H1 (cell line): Measurements from ENCODE around the gene RCC1. TPM values are rescaled to one million over a fixed set of nuclear protein-coding genes. Genes with fewer than 3 reads are reported as not detected.

Experiments
- CTCF ChIA-PET: fragments of 300-600 bp; sonication (Branson Sonifier 250); formaldehyde crosslinking; loops from one replicate; lab custom pipeline; 2021; ENCODE audit not compliant: partially characterized antibody; lab: Charles Lee
- POLR2A ChIA-PET: fragments of 300-600 bp; sonication (Branson Sonifier 250); formaldehyde crosslinking; loops from one replicate; lab custom pipeline; 2021; ENCODE audit warnings: inconsistent platforms; ENCODE audit not compliant: partially characterized antibody; lab: Charles Lee
- DNase-seq, 2 experiments: peaks; one replicate each; pipeline versions ENCODE4 v3.0.0 to v3.0.0-alpha.2; 2010 to 2022; ENCODE audit warnings: low spot score in 2 of 2, low read depth in 1 of 2, mixed read lengths in 1 of 2
- FAIRE-seq: peaks from 2 replicates; lab custom pipeline; 2011; peaks lifted over from hg19 to GRCh38; lab: Jason Lieb, UNC
- H2AFZ ChIP-seq: 2 replicates; pipeline ENCODE4 v1.8.1; 2012; ENCODE audit warnings: low read length, inconsistent platforms
- H2AK5ac ChIP-seq: 2 replicates; pipeline ENCODE4 v1.6.1; 2013; ENCODE audit warnings: low read depth, low read length
- H2BK120ac ChIP-seq: replicated peaks from 2 replicates; pipeline ENCODE3; 2013; ENCODE audit warnings: low read depth, low read length, inconsistent platforms
- H2BK12ac ChIP-seq: 2 replicates; pipeline ENCODE4 v1.6.1; 2013; ENCODE audit warnings: low read depth, low read length
- H2BK15ac ChIP-seq: 2 replicates; pipeline ENCODE4 v1.6.1; 2013; ENCODE audit warnings: low read length
- H2BK20ac ChIP-seq: 2 replicates; pipeline ENCODE4 v1.6.1; 2013; ENCODE audit warnings: low read length
- H2BK5ac ChIP-seq: 2 replicates; pipeline ENCODE4 v1.6.1; 2013; ENCODE audit warnings: low read depth, low read length
- H3K14ac ChIP-seq: 2 replicates; pipeline ENCODE4 v1.6.1; 2013; ENCODE audit warnings: inconsistent platforms; ENCODE audit not compliant: insufficient read length
- H3K18ac ChIP-seq: 2 replicates; pipeline ENCODE4 v1.6.1; 2013; ENCODE audit warnings: low read length; ENCODE audit errors: extremely low read depth
- H3K23ac ChIP-seq: 2 replicates; pipeline ENCODE4 v1.6.1; 2013; ENCODE audit warnings: inconsistent platforms; ENCODE audit not compliant: insufficient read length
- H3K23me2 ChIP-seq: 2 replicates; pipeline ENCODE4 v1.6.1; 2013; ENCODE audit warnings: low read depth, low read length
- H3K27ac ChIP-seq: 2 replicates; pipeline ENCODE4 v1.6.1; 2011; ENCODE audit warnings: low read depth, low read length, inconsistent platforms
- H3K27me3 ChIP-seq, 4 experiments: replicated peaks in 1 of 4; 1 replicate in 1 of 4; 2 replicates in 3 of 4; pipeline versions ENCODE4 v1.6.1 to v1.8.1; 2011 to 2013; ENCODE audit warnings: low read length in 3 of 4, mild to moderate bottlenecking in 3 of 4, inconsistent platforms in 2 of 4, mixed read lengths in 2 of 4, moderate library complexity in 1 of 4; ENCODE audit not compliant: control insufficient read depth in 3 of 4, insufficient read depth in 3 of 4; ENCODE audit errors: extremely low read depth in 1 of 4
- H3K36me3 ChIP-seq, 4 experiments: 2 replicates each; pipeline versions ENCODE4 v1.6.1 to v1.8.1; 2011 to 2013; ENCODE audit warnings: mild to moderate bottlenecking in 4 of 4, low read length in 3 of 4, moderate library complexity in 2 of 4, control low read depth in 1 of 4, inconsistent platforms in 1 of 4; ENCODE audit not compliant: insufficient read depth in 4 of 4, control insufficient read depth in 2 of 4
- H3K4ac ChIP-seq: replicated peaks from 2 replicates; pipeline ENCODE3; 2013; ENCODE audit warnings: low read length, low read depth, mixed read lengths, inconsistent platforms; ENCODE audit not compliant: insufficient read length
- H3K4me1 ChIP-seq, 4 experiments: replicated peaks in 1 of 4; 1 replicate in 1 of 4; 2 replicates in 3 of 4; pipeline versions ENCODE4 v1.6.1 to v1.8.1; 2011 to 2013; ENCODE audit warnings: low read length in 3 of 4, inconsistent platforms in 2 of 4, mixed read lengths in 1 of 4; ENCODE audit not compliant: insufficient read depth in 4 of 4, control insufficient read depth in 3 of 4
- H3K4me2 ChIP-seq, 2 experiments: 2 replicates each; pipeline versions ENCODE4 v1.6.1 to v1.8.1; 2011 to 2013; ENCODE audit warnings: low read depth in 2 of 2, low read length in 2 of 2, control low read depth in 1 of 2, inconsistent platforms in 1 of 2, mild to moderate bottlenecking in 1 of 2; ENCODE audit not compliant: insufficient read depth in 1 of 2
- H3K4me3 ChIP-seq, 4 experiments: fragments of 200-600, 300-600 bp in 1 of 4; sonication (generic), shearing (Covaris generic), sonication (Bioruptor Twin) in 1 of 4; 2 replicates each; pipeline versions ENCODE4 v1.5.1 to v1.8.1; 2011 to 2016; ENCODE audit warnings: low read length in 4 of 4, low read depth in 3 of 4, control low read depth in 2 of 4, inconsistent platforms in 2 of 4, mild to moderate bottlenecking in 2 of 4, mixed read lengths in 1 of 4, moderate library complexity in 1 of 4; ENCODE audit not compliant: insufficient read depth in 2 of 4; ENCODE audit errors: extremely low read depth in 1 of 4
- H3K56ac ChIP-seq: replicated peaks from 2 replicates; pipeline ENCODE3; 2013; ENCODE audit warnings: low read depth, mild to moderate bottlenecking, mixed read lengths, low read length, inconsistent platforms; ENCODE audit not compliant: insufficient read length
- H3K79me1 ChIP-seq: 2 replicates; pipeline ENCODE4 v1.6.1; 2013; ENCODE audit warnings: low read depth, low read length, control low read depth
- H3K79me2 ChIP-seq, 2 experiments: 2 replicates each; pipeline versions ENCODE4 v1.6.1 to v1.8.1; 2012 to 2013; ENCODE audit warnings: low read length in 2 of 2, mild to moderate bottlenecking in 2 of 2, inconsistent platforms in 1 of 2; ENCODE audit not compliant: insufficient read depth in 2 of 2, control insufficient read depth in 1 of 2
- H3K9ac ChIP-seq, 4 experiments: replicated peaks in 1 of 4; 1 replicate in 1 of 4; 2 replicates in 3 of 4; pipeline versions ENCODE4 v1.6.1 to v1.8.1; 2011 to 2013; ENCODE audit warnings: low read depth in 3 of 4, low read length in 3 of 4, control low read depth in 2 of 4, mild to moderate bottlenecking in 2 of 4, moderate library complexity in 2 of 4, inconsistent platforms in 1 of 4; ENCODE audit errors: extremely low read depth in 1 of 4
- H3K9me3 ChIP-seq, 2 experiments: 2 replicates each; pipeline versions ENCODE4 v1.6.1 to v1.8.1; 2012 to 2013; ENCODE audit warnings: mild to moderate bottlenecking in 2 of 2, moderate library complexity in 2 of 2, control low read depth in 1 of 2, inconsistent platforms in 1 of 2, low read depth in 1 of 2, low read length in 1 of 2, mixed read lengths in 1 of 2; ENCODE audit not compliant: insufficient read depth in 2 of 2
- H4K20me1 ChIP-seq, 2 experiments: replicated peaks in 1 of 2; 2 replicates each; pipeline versions ENCODE3 to v1.8.1; 2011 to 2013; ENCODE audit warnings: inconsistent platforms in 2 of 2, low read length in 2 of 2, mild to moderate bottlenecking in 1 of 2; ENCODE audit not compliant: insufficient read depth in 2 of 2, control insufficient read depth in 1 of 2
- H4K5ac ChIP-seq: 2 replicates; pipeline ENCODE4 v1.6.1; 2013; ENCODE audit warnings: low read length, low read depth, mixed read lengths, inconsistent platforms; ENCODE audit not compliant: insufficient read length
- H4K8ac ChIP-seq: 2 replicates; pipeline ENCODE4 v1.8.0; 2013; ENCODE audit warnings: mild to moderate bottlenecking, moderate library complexity, low read length, inconsistent platforms; ENCODE audit not compliant: insufficient read depth; ENCODE audit errors: extremely low read depth
- H4K91ac ChIP-seq: replicated peaks from 2 replicates; pipeline ENCODE3; 2013; ENCODE audit warnings: low read length, mixed read lengths, inconsistent platforms; ENCODE audit not compliant: insufficient read length
- CREB1 ChIP-seq: IDR thresholded peaks from 2 replicates; pipeline ENCODE4 v1.6.1; 2012; ENCODE audit warnings: inconsistent platforms
- WGBS, 2 experiments: shearing (Covaris generic) in 1 of 2; methylation state at CpG; one replicate each; pipeline versions ENCODE4 v1.1.6 to v1.1.7; 2013 to 2015; ENCODE audit warnings: low lambda C conversion rate in 2 of 2, mixed read lengths in 2 of 2, inconsistent platforms in 1 of 2, low coverage in 1 of 2, missing lambda C conversion rate in 1 of 2; ENCODE audit not compliant: insufficient replicate concordance in 2 of 2, insufficient coverage in 1 of 2, insufficient read length in 1 of 2; ENCODE audit errors: extremely low coverage in 1 of 2, missing lambda C conversion rate in 1 of 2; 5-methylcytosine and 5-hydroxymethylcytosine counted together
- polyA plus RNA-seq, 7 experiments: library from polyadenylated mRNA; depleted of rRNA in 3 of 7; stranded (reverse) in 5 of 7; unstranded in 2 of 7; fragments of >200 nt in 5 of 7; fragments of 200-250 nt in 2 of 7; gene quantifications; 1 replicate in 5 of 7; 2 replicates in 1 of 7; 4 replicates in 1 of 7; pipeline versions ENCODE4 v1.2.1 to v1.2.3, GENCODE V29; 2011 to 2013; ENCODE audit warnings: missing spikeins in 2 of 7, mixed read lengths in 2 of 7
- total RNA-seq: library from RNA; stranded (reverse); fragmentation: NEBNext Ultra II Directional; extraction: Animal tissue kit (Norgen Biotek cat#: 25700); gene quantifications from 2 replicates; pipeline ENCODE4 v1.2.1, GENCODE V29; 2021

Gene RCC1
- total and polyA plus RNA-seq, 2 of the 8 experiments (the other 6 are each of a cell fraction or from before 2014, with no cell fraction given): 48.5 to 98.4 TPM

DNA sequence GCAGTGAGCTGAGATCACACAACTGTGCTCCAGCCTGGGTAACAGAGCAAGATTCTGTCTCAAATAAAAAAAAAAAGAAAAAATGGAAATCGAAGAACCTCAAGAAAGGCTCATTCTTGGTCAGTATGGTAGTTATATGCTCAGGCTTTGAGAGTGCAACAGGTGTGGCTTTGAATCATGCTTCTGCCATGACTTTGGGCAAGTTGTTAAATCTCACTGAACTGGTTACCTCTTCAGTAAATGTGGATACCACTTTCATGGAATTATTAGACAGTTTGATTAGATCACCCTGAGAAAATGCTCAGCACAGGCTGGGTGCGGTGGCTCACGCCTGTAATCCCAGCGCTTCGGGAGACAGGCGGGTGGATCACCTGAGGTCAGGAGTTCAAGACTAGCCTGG lies 59.9 kb downstream of the RCC1 start:
- Histone ChIP-seq H3K14ac (no peak overlapping the region), H3K23me2 (no peaks in the 10 kb centered on the region), H3K4me1 (no peaks in the 10 kb centered on the region), H4K8ac (no peak overlapping the region), H3K36me3 (peaks cover 17 to 54% (median 42%) of the 10 kb centered on the region in 4 experiments), H2BK120ac (no peak overlapping the region), H3K27ac (no peak overlapping the region), H3K4ac (no peak overlapping the region), H3K56ac (no peak overlapping the region), H3K9me3 (no peaks in the 10 kb centered on the region), H2AFZ (no peak overlapping the region), H3K23ac (no peak overlapping the region), H2BK20ac (no peak overlapping the region), H2BK15ac (no peak overlapping the region), H3K9ac (no peak overlapping the region), H3K4me2 (no peak overlapping the region), H3K18ac (no peak overlapping the region), H2AK5ac (no peak overlapping the region), H3K79me1 (no peaks in the 10 kb centered on the region), H4K91ac (no peak overlapping the region), H3K4me3 (no peak overlapping the region), H3K27me3 (no peaks in the 10 kb centered on the region), H4K5ac (no peak overlapping the region), H3K79me2 (no peaks in the 10 kb centered on the region), H2BK12ac (no peak overlapping the region), H4K20me1 (peaks cover 0 to 1% of the 10 kb centered on the region in 2 experiments), H2BK5ac (no peak overlapping the region)
- ChIA-PET POLR2A (interaction anchor here (0.7 to 29.3 kb wide), 6 partner anchors 5 to 909 kb away, joined by 3 to 552 read pairs (median 4); partner anchors contain the start of gene TRNAU1AP), CTCF (interaction anchor here (0.6 to 2.4 kb wide), 5 partner anchors 14 to 53 kb away, joined by 3 to 9 read pairs (median 3); no protein-coding TSS in a partner anchor)
- no peak for TF ChIP-seq CREB1
- FAIRE-seq (no peak), DNase-seq (no peak)
- WGBS, 2 experiments: 98% methylated on average over 6 of the region's 6 CpGs; no CpG with 5 or more reads in 1 of the 2 experiments
